Measurements from ENCODE around the gene PRODH2.

The PRODH2 gene

GRCh38 chr19:35812220-35813042, at the start of gene PRODH2:
Gene PRODH2, minus strand, starts transcription at chr19:35812845. Its CDS starts 40 bp downstream, at chr19:35812805.
- DNase-seq (ENCODE audit: low spot score): no peak

- DNase-seq (ENCODE audit: low spot score): no peak
These were observed 49.1 kb upstream of the PRODH2 start for GRCh38 chr19:35861640-35862160.

- no peak for DNase-seq (ENCODE audit: low spot score)
These were observed 48.4 kb upstream of the PRODH2 start for GRCh38 chr19:35860818-35861639.

GRCh38 chr19:35860436-35860817, 47.8 kb upstream of the PRODH2 start:
- no peak for DNase-seq (ENCODE audit: low spot score)

GRCh38 chr19:35859414-35859813, 46.8 kb upstream of the PRODH2 start:
- DNase-seq (ENCODE audit: low spot score): no peak

- no peak for DNase-seq (ENCODE audit: low spot score)
These were observed 45.7 kb upstream of the PRODH2 start for GRCh38 chr19:35858311-35858710.

GRCh38 chr19:35856546-35857149, 44.0 kb upstream of the PRODH2 start, which contains the start of gene KIRREL2:
Gene KIRREL2, plus strand, starts transcription at chr19:35856911. Its CDS starts 209 bp downstream, at chr19:35857120.
- no peak for DNase-seq (ENCODE audit: low spot score)

- no peak for DNase-seq (ENCODE audit: low spot score)
These were observed 40.6 kb upstream of the PRODH2 start for GRCh38 chr19:35853038-35853756.

- DNase-seq (ENCODE audit: low spot score): no peak
These were observed 39.6 kb upstream of the PRODH2 start, which contains the start of gene NPHS1 for GRCh38 chr19:35852029-35852780. Gene NPHS1, minus strand, starts transcription at chr19:35852504. Its CDS starts 667 bp downstream, at chr19:35851837.

GRCh38 chr19:35851213-35852028, 38.8 kb upstream of the PRODH2 start:
- no peak for DNase-seq (ENCODE audit: low spot score)

- no peak for DNase-seq (ENCODE audit: low spot score)
These were observed 36.4 kb upstream of the PRODH2 start for GRCh38 chr19:35848919-35849505.

- no peak for DNase-seq (ENCODE audit: low spot score)
These were observed 35.8 kb upstream of the PRODH2 start for GRCh38 chr19:35848486-35848885.

GRCh38 chr19:35847911-35848310, 35.3 kb upstream of the PRODH2 start:
- no peak for DNase-seq (ENCODE audit: low spot score)

- DNase-seq (ENCODE audit: low spot score): no peak
These were observed 33.5 kb upstream of the PRODH2 start for GRCh38 chr19:35846038-35846668.

- no peak for DNase-seq (ENCODE audit: low spot score)
These were observed 32.8 kb upstream of the PRODH2 start for GRCh38 chr19:35845215-35846037.

- DNase-seq (ENCODE audit: low spot score): no peak
These were observed 32.0 kb upstream of the PRODH2 start for GRCh38 chr19:35844482-35845214.

All from hematopoietic multipotent progenitor cell treated with erythropoietin and hydrocortisone succinate and interleukin-3 and kit ligand, for 17 days (in vitro differentiated cells).